ENCODE measurements around the gene SPR.

SPR gene

DNA sequence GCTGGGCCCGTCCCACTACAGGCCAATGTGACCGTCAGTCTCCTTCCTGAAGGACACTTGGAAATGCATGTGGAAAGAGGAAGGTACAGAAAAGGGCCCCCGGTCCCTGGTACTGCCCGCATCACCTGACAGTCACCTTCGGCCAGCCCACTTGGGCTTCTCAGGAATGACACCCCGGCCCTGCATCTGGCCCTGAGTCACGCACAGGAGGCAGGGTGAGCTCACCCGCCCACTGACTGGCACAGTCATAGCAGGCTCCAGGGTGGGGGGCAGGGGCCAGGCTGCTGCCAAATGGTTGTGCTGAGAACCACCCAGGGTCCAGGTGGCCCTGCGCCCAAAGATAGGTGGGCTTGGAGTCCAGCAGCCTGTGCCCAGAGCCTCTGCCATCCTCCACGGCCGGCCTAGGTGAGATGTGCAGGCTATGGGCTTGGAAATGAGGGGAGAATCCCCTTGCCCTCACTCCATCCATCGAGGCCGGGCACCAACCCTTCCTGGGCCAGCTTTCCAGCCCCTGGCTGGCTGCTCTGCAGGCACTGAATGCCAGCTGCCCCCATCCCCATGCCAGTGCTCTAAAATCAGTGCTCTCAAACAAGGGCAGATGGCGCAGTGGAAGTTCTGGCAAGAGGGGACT, 44.2 kb downstream of the SPR start:
- DNase-seq (ENCODE audit: low read depth in 1 of 2, low spot score in 1 of 2), result no peak

GRCh38 chr2:72932045-72932740, 45.0 kb downstream of the SPR start:
- DNase-seq (ENCODE audit: low read depth in 1 of 2, low spot score in 1 of 2), result no peak

- DNase-seq (ENCODE audit: low read depth in 1 of 2, low spot score in 1 of 2), result no peak
Measured at GRCh38 chr2:72932805-72933204, 45.6 kb downstream of the SPR start.

DNA sequence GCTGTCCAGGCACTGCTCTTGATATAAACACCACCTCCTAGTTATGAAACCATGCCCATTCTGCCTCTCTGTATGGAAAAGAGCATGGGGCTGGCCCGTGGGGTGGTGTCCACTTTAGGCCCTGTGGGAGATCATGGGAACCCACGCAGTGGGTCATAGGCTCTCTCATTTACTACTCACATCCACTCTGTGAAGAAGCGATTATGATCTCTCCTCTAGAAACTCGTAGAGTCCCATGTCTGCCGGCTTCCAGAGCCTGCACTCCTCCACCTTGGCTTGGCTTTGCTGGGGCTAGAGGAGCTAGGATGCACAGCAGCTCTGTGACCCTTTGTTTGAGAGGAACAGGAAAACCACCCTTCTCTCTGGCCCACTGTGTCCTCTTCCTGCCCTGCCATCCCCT, 46.0 kb downstream of the SPR start:
- DNase-seq (ENCODE audit: low read depth in 1 of 2, low spot score in 1 of 2), result no peak

DNA sequence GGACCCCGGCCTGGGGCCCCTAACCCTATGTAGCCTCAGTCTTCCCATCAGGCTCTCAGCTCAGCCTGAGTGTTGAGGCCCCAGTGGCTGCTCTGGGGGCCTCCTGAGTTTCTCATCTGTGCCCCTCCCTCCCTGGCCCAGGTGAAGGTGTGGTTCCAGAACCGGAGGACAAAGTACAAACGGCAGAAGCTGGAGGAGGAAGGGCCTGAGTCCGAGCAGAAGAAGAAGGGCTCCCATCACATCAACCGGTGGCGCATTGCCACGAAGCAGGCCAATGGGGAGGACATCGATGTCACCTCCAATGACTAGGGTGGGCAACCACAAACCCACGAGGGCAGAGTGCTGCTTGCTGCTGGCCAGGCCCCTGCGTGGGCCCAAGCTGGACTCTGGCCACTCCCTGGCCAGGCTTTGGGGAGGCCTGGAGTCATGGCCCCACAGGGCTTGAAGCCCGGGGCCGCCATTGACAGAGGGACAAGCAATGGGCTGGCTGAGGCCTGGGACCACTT, 46.5 kb downstream of the SPR start:
- DNase-seq (ENCODE audit: low read depth in 1 of 2, low spot score in 1 of 2), result no peak

- no peak for DNase-seq (ENCODE audit: low read depth in 1 of 2, low spot score in 1 of 2)
Measured at GRCh38 chr2:72934683-72935610, 47.7 kb downstream of the SPR start.

- no peak for DNase-seq (ENCODE audit: low read depth in 1 of 2, low spot score in 1 of 2)
Measured at GRCh38 chr2:72935611-72935957, 48.4 kb downstream of the SPR start.

- no peak for DNase-seq (ENCODE audit: low read depth in 1 of 2, low spot score in 1 of 2)
Measured at GRCh38 chr2:72936660-72937355, 49.6 kb downstream of the SPR start.

DNA sequence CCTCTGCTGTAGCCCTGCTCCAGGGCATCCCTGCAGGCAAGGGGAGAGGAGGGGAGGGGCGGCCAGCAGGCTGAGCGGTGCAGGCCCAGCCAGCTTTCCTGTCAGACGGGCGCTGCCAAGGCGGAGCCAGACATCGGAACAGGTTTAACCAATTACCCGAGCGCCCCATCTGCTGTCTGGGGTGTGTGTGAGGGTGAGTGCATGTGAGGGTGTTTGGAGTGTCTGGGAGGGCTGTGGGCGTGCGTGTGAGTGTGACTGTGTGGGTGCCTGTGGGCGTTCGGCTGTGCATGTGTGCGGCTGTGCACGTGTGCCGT, 50.1 kb downstream of the SPR start:
- no peak for DNase-seq (ENCODE audit: low read depth in 1 of 2, low spot score in 1 of 2)

DNA sequence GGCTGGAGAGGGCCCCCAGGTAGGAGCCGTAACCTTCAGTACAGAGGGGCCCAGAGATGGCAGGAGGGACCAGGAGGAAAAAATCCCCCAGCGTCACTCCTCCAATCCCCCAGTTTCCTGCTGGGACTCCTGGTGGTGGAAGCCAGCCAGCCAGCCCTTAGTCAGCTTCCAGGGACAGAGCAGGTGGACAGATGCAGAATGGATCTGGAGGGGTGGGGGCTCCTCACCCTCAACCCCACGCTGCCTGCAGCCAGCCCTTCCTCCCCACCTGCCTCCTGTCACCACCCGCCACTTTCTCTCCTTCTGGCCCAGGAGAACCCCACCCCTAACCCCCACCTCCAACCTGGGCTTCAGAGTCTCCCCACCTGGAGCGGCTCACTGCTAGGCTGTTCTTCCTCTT, 51.2 kb downstream of the SPR start:
- DNase-seq (ENCODE audit: low read depth in 1 of 2, low spot score in 1 of 2), result no peak

- DNase-seq (ENCODE audit: low read depth in 1 of 2, low spot score in 1 of 2), result no peak
Measured at GRCh38 chr2:72940361-72940760, 53.2 kb downstream of the SPR start.

- no peak for DNase-seq (ENCODE audit: low read depth in 1 of 2, low spot score in 1 of 2)
Measured at GRCh38 chr2:72940786-72941185, 53.6 kb downstream of the SPR start.

Data from stimulated activated CD4-positive, alpha-beta T cell treated with anti-CD3 and anti-CD28 coated beads, Interleukin-15, amount 100 ng/mL, for 1 hour (primary cell).